Loucy (cell line): Measurements from ENCODE around the gene MFAP3L.

Experiments used
- CTCF ChIP-seq: fragments of 200-600 bp; sonication (generic); conservative IDR thresholded peaks from 2 replicates; pipeline ENCODE4 v1.5.1; 2014; ENCODE audit warnings: mild to moderate bottlenecking, antibody characterized with exemption, low read length
- EZH2phosphoT487 ChIP-seq: fragments of 200-600 bp; IDR thresholded peaks from 2 replicates; pipeline ENCODE4 v1.6.1; 2018; ENCODE audit warnings: antibody characterized with exemption, mild to moderate bottlenecking, moderate library complexity, borderline replicate concordance

DNA sequence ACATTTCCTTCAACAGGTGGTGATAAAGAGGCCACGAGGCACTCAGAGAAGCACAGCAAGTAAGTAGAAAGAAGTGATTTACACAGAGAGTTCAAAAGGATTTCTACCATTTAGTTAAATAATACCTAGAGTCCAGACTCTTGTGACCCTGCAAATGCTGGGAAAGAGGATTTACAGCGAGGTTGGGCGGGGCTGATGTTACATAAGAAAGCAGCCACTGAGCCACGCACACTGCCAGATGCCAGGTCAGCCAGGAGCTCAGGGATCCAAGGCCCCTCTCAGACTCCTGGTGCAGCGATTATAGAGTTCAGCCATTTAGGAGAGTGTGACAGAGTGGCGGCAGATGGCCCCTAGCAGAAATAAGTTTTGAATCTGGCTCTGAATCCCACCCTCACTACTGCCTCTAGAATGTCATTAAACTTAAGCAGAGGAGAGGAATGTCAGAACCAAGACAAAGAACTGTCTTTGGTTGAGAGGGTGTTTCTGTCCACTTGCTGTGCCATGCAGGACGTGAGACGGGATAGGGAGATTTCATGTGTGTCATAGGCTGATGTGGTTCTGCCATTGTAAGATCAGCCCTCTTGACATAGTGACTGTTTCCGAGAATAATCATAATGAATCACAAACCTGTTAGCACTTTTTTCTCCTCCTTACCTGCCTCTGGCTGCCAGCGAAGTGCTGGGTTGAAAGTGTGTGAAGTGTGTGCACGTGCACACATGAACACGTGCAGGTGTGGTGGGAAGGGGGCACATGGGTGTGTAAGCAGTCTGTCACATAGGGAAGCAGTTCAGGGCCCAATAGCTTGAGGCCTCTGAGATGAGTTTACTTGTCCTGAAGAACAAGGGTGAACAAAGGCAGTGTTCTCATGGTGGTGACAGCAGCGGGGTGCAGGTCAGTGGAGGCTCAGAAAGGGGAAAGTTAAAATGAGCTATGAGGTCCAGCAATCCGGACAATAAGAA, 50.1 kb downstream of the MFAP3L start:
- TF ChIP-seq CTCF (no peak), EZH2phosphoT487 (no peak)
